H9 (cell line): ENCODE results near the gene NPAS2. TPM values are rescaled to one million over a fixed set of nuclear protein-coding genes. Genes with fewer than 3 reads are reported as not detected.
A peak's percentile ranks its signal among the peaks of the same experiment; 100 is the strongest.

ENCODE experiments used
- DNase-seq: peaks from one replicate; pipeline ENCODE4 v3.0.0-alpha.2; 2017
- H2AFZ ChIP-seq: one replicate; pipeline ENCODE4 v1.6.1; 2013; ENCODE audit warnings: mild to moderate bottlenecking, low read length, control low read depth, moderate library complexity
- H2AK5ac ChIP-seq: 2 replicates; pipeline ENCODE4 v1.6.1; 2013; ENCODE audit warnings: low read length, control low read depth, mixed read lengths; ENCODE audit not compliant: insufficient read length
- H2BK120ac ChIP-seq: one replicate; pipeline ENCODE4 v1.6.1; 2013; ENCODE audit warnings: low read depth, mild to moderate bottlenecking, low read length, control low read depth, inconsistent platforms; ENCODE audit not compliant: poor library complexity, severe bottlenecking
- H2BK12ac ChIP-seq: 2 replicates; pipeline ENCODE4 v1.6.1; 2013; ENCODE audit warnings: low read length, control low read depth, mixed read lengths, low read depth; ENCODE audit not compliant: insufficient read length
- H2BK15ac ChIP-seq: 2 replicates; pipeline ENCODE4 v1.6.1; 2013; ENCODE audit warnings: low read depth, low read length, control low read depth
- H2BK20ac ChIP-seq: one replicate; pipeline ENCODE4 v1.6.1; 2013; ENCODE audit warnings: low read depth, mild to moderate bottlenecking, low read length, control low read depth, inconsistent platforms; ENCODE audit not compliant: poor library complexity, severe bottlenecking
- H2BK5ac ChIP-seq: 2 replicates; pipeline ENCODE4 v1.6.1; 2013; ENCODE audit warnings: low read length, control low read depth, mixed read lengths; ENCODE audit not compliant: insufficient read length
- H3K14ac ChIP-seq: 2 replicates; pipeline ENCODE4 v1.6.1; 2013; ENCODE audit warnings: low read length, control low read depth; ENCODE audit not compliant: insufficient read depth
- H3K18ac ChIP-seq: 2 replicates; pipeline ENCODE4 v1.6.1; 2013; ENCODE audit warnings: low read depth, mild to moderate bottlenecking, mixed read lengths, low read length, control low read depth; ENCODE audit not compliant: insufficient read length
- H3K23ac ChIP-seq: 2 replicates; pipeline ENCODE4 v1.6.1; 2013; ENCODE audit warnings: low read length, control low read depth, mixed read lengths, low read depth; ENCODE audit not compliant: insufficient read length
- H3K23me2 ChIP-seq: 2 replicates; pipeline ENCODE4 v1.6.1; 2013; ENCODE audit warnings: low read depth, mild to moderate bottlenecking, mixed read lengths, low read length, control low read depth; ENCODE audit not compliant: insufficient read length, poor library complexity, severe bottlenecking
- H3K27ac ChIP-seq: 2 replicates; pipeline ENCODE4 v1.5.1; 2013; ENCODE audit warnings: low read length, control low read depth, mixed read lengths, low read depth; ENCODE audit not compliant: insufficient read length
- H3K27me3 ChIP-seq: 2 replicates; pipeline ENCODE4 v1.6.1; 2013; ENCODE audit warnings: low read length, control low read depth, inconsistent platforms; ENCODE audit not compliant: insufficient read depth
- H3K4ac ChIP-seq: 2 replicates; pipeline ENCODE4 v1.6.1; 2013; ENCODE audit warnings: low read depth, mild to moderate bottlenecking, control low read depth, inconsistent platforms, low read length, moderate library complexity
- H3K4me1 ChIP-seq: 2 replicates; pipeline ENCODE4 v1.6.1; 2013; ENCODE audit warnings: low read length, control low read depth, inconsistent platforms; ENCODE audit not compliant: insufficient read depth
- H3K4me2 ChIP-seq: 2 replicates; pipeline ENCODE4 v1.6.1; 2013; ENCODE audit warnings: low read length, control low read depth, mixed read lengths; ENCODE audit not compliant: insufficient read length, insufficient read depth
- H3K56ac ChIP-seq: 2 replicates; pipeline ENCODE4 v1.6.1; 2013; ENCODE audit warnings: low read depth, mild to moderate bottlenecking, mixed read lengths, low read length, control low read depth; ENCODE audit not compliant: insufficient read length
- H3K79me1 ChIP-seq: 2 replicates; pipeline ENCODE4 v1.6.1; 2013; ENCODE audit warnings: low read depth, mild to moderate bottlenecking, moderate library complexity, low read length, control low read depth, inconsistent platforms; ENCODE audit not compliant: insufficient read depth, poor library complexity, severe bottlenecking
- H3K79me2 ChIP-seq: 2 replicates; pipeline ENCODE4 v1.6.1; 2013; ENCODE audit warnings: low read length, control low read depth, inconsistent platforms; ENCODE audit not compliant: insufficient read depth
- H3K9ac ChIP-seq: 2 replicates; pipeline ENCODE4 v1.6.1; 2013; ENCODE audit warnings: low read length, control low read depth, mixed read lengths; ENCODE audit not compliant: insufficient read length; ENCODE audit errors: extremely low read depth
- H3K9me3 ChIP-seq: one replicate; pipeline ENCODE4 v1.6.1; 2013; ENCODE audit warnings: low read depth, low read length, inconsistent platforms; ENCODE audit not compliant: control insufficient read depth
- H3T11ph ChIP-seq: one replicate; pipeline ENCODE4 v1.6.1; 2013; ENCODE audit warnings: mild to moderate bottlenecking, low read length, control low read depth, inconsistent platforms
- H4K20me1 ChIP-seq: one replicate; pipeline ENCODE4 v1.6.1; 2013; ENCODE audit not compliant: control insufficient read depth, insufficient read length, insufficient read depth
- H4K5ac ChIP-seq: 2 replicates; pipeline ENCODE4 v1.6.1; 2013; ENCODE audit warnings: low read depth, mild to moderate bottlenecking, mixed read lengths, low read length, control low read depth; ENCODE audit not compliant: insufficient read length
- H4K8ac ChIP-seq: replicated peaks from 2 replicates; pipeline ENCODE4 v1.6.1; 2013; ENCODE audit warnings: low read length, control low read depth, mixed read lengths, low read depth; ENCODE audit not compliant: insufficient read length
- H4K91ac ChIP-seq: 2 replicates; pipeline ENCODE4 v1.6.1; 2013; ENCODE audit warnings: low read depth, mild to moderate bottlenecking, moderate library complexity, mixed read lengths, low read length, control low read depth; ENCODE audit not compliant: insufficient read length
- H3K27ac Mint-ChIP-seq, 3 experiments: 2 replicates in 2 of 3; 3 replicates in 1 of 3; pipeline ENCODE4 v1.8.0; 2020 to 2021; ENCODE audit warnings: mixed read lengths in 3 of 3, mild to moderate bottlenecking in 1 of 3, moderate library complexity in 1 of 3
- H3K27me3 Mint-ChIP-seq: 2 replicates; pipeline ENCODE4 v1.8.0; 2021; ENCODE audit warnings: low read depth, mild to moderate bottlenecking, moderate library complexity, mixed read lengths
- H3K36me3 Mint-ChIP-seq, 3 experiments: 2 replicates in 2 of 3; 3 replicates in 1 of 3; pipeline ENCODE4 v1.8.0; 2020 to 2021; ENCODE audit warnings: low read depth in 3 of 3, mixed read lengths in 3 of 3; ENCODE audit not compliant: insufficient read depth in 1 of 3
- H3K4me1 Mint-ChIP-seq, 2 experiments: 2 replicates each; pipeline ENCODE4 v1.8.0; 2020; ENCODE audit warnings: mixed read lengths in 2 of 2
- H3K4me3 Mint-ChIP-seq, 2 experiments: 2 replicates in 1 of 2; 3 replicates in 1 of 2; pipeline ENCODE4 v1.8.0; 2020 to 2021; ENCODE audit warnings: mild to moderate bottlenecking in 2 of 2, mixed read lengths in 2 of 2, moderate library complexity in 1 of 2
- H3K9me3 Mint-ChIP-seq, 2 experiments: 2 replicates in 1 of 2; 3 replicates in 1 of 2; pipeline ENCODE4 v1.8.0; 2020; ENCODE audit warnings: mild to moderate bottlenecking in 2 of 2, mixed read lengths in 2 of 2, moderate library complexity in 1 of 2
- WGBS: extraction: QIAGEN DNeasy Blood & Tissue Kit; methylation state at CpG from one replicate; pipeline ENCODE4 v1.1.7; 2013; ENCODE audit warnings: missing lambda C conversion rate, low lambda C conversion rate, mixed read lengths; ENCODE audit not compliant: insufficient read length; ENCODE audit errors: extremely low coverage; 5-methylcytosine and 5-hydroxymethylcytosine counted together
- total RNA-seq: library from RNA; stranded (reverse); gene quantifications from 2 replicates; pipeline ENCODE4 v1.2.1, GENCODE V29; 2021
- TF ChIP-seq, protein P1 (sequence below): fragments of 200-600 bp; sonication (generic); conservative IDR thresholded peaks from 3 replicates; pipeline ENCODE4 v1.8.0; 2021; ENCODE audit warnings: antibody characterized with exemption, mild to moderate bottlenecking

Gene NPAS2
- total RNA-seq, 1 experiment from 2014 or later: 1.3 TPM

DNA sequence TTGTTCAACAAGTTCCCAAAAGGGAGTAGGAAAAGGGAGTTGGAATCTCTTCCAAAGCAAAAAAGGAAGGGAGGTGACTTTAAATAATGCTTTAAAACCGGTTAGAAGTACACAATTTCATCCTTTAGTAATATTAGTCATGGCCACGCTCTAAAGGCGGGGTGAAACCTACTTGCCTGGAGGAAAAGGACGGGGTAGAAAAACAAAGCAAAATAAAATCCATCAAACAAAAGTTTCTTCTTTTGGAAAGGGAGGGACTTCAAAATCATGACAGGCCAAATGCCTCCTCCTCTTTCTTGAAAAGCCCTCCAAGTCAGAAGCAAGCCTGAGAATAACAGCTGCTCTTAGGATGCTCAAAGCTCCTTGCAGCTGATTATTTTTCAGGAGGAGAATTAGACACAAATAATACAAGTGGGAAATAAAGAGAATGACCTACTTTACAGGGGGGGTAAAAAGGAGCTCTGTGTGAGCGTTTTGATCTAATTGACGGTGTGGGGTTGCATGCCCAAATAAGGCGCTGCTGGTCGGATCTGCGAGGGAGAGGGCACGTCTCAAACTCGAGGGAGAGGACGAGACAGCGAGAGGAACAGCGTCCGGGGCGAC lies 1.8 kb upstream of the NPAS2 start:
- Histone ChIP-seq H3K4ac (no peak overlapping the region), H3K4me2 (peak overlapping the region; percentile 86), H4K91ac (no peak overlapping the region), H3T11ph (no peak overlapping the region), H2BK5ac (no peak overlapping the region), H3K4me1 (peaks cover 3% of the 10 kb centered on the region; the same call in 1 of the 2 replicates), H3K14ac (no peak overlapping the region), H4K8ac (no peak overlapping the region), H3K56ac (no peak overlapping the region), H4K20me1 (no peaks in the 10 kb centered on the region), H2BK20ac (no peak overlapping the region), H3K9ac (no peak overlapping the region), H3K9me3 (no peaks in the 10 kb centered on the region), H3K27me3 (peaks cover 28% of the 10 kb centered on the region), H2BK120ac (no peak overlapping the region), H3K79me1 (no peaks in the 10 kb centered on the region), H3K18ac (no peak overlapping the region), H3K23ac (no peak overlapping the region), H2AFZ (no peak overlapping the region), H2BK12ac (no peak overlapping the region), H3K27ac (no peak overlapping the region), H3K79me2 (no peaks in the 10 kb centered on the region), H2AK5ac (no peak overlapping the region), H3K23me2 (peaks cover 23% of the 10 kb centered on the region), H2BK15ac (no peak overlapping the region), H4K5ac (no peak overlapping the region)
- no CpG with 5 or more reads among the region's 16 CpGs for WGBS
- H3K27me3 Mint-ChIP-seq: peaks cover 76% of the 10 kb centered on the region
- peaks cover 13 to 36% of the 10 kb centered on the region in 2 experiments for H3K4me1 Mint-ChIP-seq
- H3K36me3 Mint-ChIP-seq: no peaks in the 10 kb centered on the region
- H3K9me3 Mint-ChIP-seq: no peaks in the 10 kb centered on the region
- no peak for DNase-seq
- H3K4me3 Mint-ChIP-seq: peak overlapping the region; percentile 58 to 81
- H3K27ac Mint-ChIP-seq: no peak overlapping the region
- TF ChIP-seq, protein P1, sequence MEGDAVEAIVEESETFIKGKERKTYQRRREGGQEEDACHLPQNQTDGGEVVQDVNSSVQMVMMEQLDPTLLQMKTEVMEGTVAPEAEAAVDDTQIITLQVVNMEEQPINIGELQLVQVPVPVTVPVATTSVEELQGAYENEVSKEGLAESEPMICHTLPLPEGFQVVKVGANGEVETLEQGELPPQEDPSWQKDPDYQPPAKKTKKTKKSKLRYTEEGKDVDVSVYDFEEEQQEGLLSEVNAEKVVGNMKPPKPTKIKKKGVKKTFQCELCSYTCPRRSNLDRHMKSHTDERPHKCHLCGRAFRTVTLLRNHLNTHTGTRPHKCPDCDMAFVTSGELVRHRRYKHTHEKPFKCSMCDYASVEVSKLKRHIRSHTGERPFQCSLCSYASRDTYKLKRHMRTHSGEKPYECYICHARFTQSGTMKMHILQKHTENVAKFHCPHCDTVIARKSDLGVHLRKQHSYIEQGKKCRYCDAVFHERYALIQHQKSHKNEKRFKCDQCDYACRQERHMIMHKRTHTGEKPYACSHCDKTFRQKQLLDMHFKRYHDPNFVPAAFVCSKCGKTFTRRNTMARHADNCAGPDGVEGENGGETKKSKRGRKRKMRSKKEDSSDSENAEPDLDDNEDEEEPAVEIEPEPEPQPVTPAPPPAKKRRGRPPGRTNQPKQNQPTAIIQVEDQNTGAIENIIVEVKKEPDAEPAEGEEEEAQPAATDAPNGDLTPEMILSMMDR: no peak
